SKM-1 (cell line): Measurements from ENCODE around the gene NOD1.
"Not testable (repeated sequence)": the region's sequence is repeated elsewhere in the genome, so short reads cannot be mapped to it uniquely, and the experiment has no call there.

Source experiments
- DNase-seq: peaks from one replicate; lab custom pipeline; 2025; ENCODE audit not compliant: unreplicated experiment; lab: John Stamatoyannopoulos, UW

The NOD1 gene

DNA sequence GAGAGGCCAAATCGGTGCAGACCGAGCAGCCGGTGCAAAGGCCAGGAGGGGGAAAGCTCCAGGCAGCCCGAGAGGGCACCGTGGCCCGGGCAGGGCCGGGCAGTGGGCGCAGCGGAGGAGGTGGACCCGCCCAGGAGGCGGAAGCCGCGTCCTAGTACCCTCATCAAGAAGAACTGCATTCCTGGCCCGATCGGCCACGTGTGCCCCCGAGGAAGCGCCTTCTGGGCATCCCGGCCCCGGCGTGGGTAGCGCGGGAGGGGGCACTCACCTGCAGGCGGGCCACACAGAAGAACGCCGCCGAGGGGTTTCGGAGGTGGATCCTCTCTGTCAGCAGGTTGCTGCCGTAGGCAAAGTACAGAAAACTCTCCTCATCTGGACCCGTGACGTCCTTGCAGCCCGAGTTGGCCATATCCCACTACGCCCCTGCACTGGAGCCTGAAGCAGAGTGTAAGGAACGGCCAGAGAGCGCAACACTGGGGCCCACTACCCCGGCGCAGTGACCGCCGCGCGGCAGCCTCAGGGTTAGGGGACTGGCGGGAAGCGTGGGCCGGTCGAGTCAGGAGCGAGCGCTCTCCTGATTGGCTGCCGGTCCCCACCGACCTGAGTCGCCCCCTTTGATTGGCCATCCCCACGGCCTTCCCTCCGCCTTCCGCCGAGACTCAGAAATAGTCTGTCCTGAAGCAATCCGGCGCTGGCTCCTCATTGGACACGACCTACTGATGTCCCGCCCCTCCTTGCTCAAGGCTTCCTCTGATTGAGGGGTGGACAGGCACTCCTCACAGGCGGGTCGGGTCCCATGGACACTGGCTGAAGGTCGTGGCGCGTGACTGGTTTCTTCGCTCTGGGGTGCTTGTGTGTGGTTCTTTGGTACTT, 26.0 kb upstream of the NOD1 start, which contains the start of gene GGCT:
Gene GGCT, minus strand, starts transcription at position 529 of the 873 bp plus-strand sequence. Its CDS starts 120 bp downstream, at position 409.
- peak; percentile 96 for DNase-seq

- DNase-seq, result no peak
These were observed 25.0 kb upstream of the NOD1 start for GRCh38 chr7:30503274-30504212.

DNA sequence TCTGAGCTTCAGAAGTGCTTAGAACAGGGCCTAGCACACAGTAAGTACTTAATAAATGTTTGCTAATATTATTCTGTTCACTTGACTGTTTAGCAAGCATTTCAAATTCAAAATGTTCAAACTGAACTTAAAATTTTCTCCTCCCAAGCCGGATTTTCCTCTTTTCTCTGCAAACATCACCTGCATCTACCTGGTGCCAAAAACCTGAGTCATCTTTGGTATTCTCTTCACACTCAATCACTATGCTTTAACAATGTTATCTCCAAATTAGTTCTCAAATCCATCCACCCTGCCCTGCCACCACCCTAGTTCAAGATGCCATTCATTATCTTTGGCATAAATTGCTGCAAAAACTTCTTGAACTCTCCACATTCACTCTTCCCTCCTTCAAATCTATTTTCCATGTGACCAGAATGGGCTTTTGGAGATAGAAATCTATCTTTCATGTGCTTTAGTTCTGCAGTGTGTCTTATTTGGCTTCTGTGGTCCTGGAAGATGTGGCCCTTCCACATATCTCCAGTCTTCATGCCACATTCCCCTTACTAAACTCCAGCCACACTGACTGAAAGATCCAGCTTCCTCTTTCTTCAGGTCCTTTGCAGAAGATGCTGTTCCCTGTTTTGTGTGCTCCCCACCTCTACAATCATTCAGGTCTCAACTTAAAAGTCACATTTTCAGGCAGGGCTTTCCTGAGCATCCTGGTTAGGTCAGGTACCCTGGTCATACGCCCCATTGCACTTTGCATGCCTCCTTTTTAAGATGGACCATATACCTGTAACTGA, 24.1 kb upstream of the NOD1 start:
- peak; percentile 37 for DNase-seq

DNA sequence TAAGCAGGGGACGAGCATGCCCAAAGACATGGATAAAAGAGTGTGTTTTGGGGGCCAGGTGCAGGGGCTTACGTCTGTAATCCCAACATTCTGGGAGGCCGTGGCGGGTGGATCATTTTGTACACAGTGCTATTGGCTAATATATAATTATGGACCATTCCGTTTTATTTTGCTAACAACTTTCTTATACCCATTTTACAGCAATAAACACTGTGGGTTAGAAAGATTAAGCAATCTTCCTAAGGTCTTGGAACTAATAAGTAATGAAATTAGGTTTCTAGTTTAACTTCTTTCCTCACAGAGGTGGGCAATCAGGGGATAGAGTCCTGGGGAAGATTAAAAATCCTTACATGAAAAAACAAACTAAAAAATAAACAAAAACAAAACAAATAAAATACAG, 22.7 kb upstream of the NOD1 start:
- no peak for DNase-seq

DNA sequence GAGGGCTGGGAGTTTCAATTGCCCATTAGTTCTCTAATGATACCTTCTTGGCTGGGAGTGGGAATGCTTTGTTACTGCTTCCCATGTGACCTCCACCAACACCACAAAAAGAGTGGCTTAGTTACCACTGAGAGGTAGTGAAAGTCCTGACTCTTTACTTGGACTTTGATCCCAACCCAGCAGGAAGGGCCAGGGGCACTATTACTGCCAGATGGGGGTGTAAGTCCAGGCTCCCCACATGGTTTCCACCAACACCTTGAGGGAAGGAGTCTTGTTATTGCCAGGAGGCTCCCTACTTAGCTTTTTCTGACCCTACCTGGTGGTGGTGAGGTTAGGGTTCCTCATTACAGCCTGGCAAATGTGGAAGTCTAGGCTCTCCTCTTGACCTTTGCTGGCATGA, 14.6 kb upstream of the NOD1 start:
- no peak for DNase-seq

DNA sequence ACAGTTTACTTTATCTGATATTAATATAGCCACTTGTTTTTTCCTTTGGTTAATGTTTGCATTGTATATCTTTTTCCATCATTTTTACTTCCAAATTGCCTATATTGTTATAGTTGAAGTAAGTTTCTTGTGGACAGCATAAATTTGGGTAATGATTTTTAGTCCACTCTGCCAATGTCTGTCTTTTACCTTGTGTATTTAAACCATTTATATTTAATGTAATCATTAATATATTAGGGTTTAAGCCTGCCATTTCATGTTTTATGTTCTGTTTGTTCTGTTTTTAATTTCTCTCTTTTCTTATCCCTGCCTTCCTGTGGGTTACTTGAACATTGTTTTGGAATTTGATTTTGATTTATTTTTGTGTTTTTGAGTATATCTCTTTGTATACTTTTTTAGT, 12.8 kb upstream of the NOD1 start:
- DNase-seq, result no peak

GRCh38 chr7:30487371-30487770, 8.8 kb upstream of the NOD1 start:
- no peak for DNase-seq

- DNase-seq, result no peak
These were observed 7.1 kb upstream of the NOD1 start for GRCh38 chr7:30485667-30486066.

DNA sequence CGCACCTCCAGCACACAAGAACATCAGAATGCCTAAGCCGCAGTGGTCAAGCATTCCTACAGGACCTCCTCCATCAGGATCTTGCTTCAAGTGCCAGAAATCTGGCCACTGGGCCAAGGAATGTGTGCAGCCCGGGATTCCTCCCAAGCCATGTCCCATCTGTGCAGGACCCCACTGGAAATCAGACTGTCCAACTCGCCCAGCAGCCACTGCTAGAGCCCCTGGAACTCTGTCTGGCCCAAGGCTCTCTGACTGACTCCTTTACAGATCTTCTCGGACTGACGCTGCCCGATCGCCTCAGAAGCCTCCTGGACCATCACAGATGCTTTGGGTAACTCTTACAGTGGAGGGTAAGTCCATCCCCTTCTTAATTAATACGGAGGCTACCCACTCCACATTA, 2.8 kb upstream of the NOD1 start:
- DNase-seq, result not testable (repeated sequence)

DNA sequence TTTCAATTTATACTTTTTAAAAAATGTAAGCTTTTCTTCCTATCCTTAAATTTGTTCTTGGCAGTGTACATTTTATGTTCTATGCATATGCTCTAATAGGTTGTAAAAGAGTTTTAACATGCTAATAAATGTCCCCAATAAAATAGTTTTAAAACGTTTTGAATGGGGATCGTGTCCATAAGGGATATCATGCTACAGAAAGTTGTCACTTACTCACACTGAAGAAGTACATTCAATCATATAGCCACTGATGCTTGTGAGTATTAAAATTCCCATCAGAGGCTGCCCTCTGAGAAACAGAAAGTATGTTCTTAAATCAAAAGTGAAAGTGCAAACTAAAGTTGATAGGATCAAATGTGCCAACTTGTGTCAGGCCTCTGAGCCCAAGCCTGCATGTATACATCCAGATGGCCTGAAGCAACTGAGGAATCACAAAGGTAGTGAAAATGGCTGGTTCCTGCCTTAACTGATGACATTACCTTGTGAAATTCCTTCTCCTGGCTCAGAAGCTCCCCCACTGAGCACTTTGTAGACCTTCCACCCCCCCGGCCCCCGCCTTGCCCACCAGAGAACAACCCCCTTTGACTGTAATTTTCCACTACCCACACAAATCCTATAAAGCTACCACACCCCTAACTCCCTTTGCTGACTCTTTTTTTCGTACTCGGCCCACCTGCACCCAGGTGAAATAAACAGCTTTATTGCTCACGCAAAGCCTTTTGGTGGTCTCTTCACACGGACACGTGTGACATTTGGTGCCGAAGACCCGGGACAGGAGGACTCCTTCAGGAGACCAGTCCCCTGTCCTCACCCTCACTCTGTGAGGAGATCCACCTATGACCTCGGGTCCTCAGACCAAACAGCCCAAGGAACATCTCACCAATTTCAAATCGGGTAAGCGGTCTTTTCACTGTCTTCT, 877 bp upstream of the NOD1 start:
- no peak for DNase-seq

GRCh38 chr7:30476459-30477145, 2.0 kb downstream of the NOD1 start:
- DNase-seq, result no peak

DNA sequence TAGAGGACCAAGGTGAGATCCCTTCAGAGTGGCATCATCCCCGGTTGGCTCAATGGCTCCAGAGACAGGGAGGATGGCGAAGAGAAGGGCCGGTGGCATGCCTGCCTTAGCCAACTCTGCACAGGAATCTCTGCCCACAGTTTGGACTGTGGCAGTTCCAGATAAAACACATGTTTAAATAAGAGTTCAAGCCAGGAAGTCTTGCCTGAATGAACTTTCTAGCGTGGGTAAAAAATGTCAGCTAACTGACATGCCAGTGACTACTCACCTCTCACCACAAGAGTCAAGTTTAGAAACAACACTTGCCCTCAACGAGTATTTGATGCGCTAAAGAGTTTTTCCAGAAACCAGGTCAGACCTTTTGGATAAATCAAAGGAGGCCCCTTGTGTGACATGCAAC, 3.0 kb downstream of the NOD1 start:
- no peak for DNase-seq

GRCh38 chr7:30474893-30475292, 3.7 kb downstream of the NOD1 start:
- no peak for DNase-seq

DNA sequence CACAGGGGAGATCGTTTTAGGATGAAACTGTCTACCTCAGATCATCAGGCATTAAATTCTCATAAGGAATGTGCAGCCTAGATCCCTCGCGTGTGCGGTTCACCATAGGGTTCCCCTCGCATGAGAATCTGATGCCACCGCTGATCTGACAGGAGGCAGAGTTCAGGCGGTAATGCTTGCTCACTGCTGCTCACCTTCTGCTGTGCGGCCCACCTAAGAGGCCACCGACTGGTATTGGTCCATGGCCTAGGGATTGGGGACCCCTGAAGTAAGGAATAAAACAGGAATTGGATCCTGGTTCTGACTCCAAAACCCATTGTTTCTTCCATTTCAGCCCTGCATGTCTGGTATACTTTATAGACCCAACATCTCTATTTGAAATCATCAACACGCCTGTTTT, 4.1 kb downstream of the NOD1 start:
- no peak for DNase-seq

- DNase-seq, result no peak
These were observed 4.7 kb downstream of the NOD1 start for GRCh38 chr7:30473903-30474302.

DNA sequence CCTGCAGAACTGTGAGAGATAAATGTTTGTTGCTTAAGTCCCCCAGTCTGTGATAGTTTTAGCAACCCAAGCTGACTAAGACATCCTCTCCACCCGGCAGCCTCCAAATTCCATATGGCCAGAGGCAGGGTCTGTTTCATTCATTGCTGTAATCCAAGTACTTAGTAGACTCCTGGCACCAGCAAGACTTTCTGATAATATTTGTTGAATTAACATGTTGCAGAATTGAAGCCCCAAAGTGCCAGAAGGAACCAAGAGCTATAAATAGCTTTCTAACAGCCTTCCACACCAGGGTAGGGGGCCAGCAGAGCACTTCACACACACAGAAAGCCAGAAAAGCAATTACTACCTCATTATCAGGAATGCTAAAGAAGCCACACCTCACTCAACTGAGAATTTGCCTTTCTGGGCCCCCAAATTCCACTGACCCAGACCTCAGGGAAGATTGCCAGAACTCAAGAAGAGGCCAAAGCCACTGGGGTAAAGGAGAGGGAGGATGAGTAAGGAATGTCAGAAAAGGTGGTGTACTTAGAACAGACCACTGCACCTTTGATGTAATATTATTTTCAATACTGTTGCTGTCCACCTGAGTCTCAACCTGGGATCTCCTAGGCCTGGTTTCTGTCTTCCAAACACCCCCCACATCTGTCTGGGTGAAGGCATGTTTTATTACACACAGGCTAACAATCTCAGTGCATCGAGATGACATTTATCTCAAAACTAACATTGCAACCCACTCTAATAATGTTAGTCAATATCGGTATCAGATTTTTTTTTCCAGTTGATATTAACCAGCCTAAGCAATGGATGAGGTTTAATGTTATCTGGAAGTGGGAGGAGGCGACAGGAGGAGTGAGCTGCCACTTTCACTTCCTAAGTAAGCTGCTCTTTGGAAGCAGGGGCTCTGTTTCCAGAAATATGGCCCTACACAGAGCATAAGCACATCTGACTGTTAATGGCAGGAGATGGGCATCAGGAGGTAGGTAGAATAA, 5.5 kb downstream of the NOD1 start:
- no peak for DNase-seq

- no peak for DNase-seq
These were observed 6.4 kb downstream of the NOD1 start for GRCh38 chr7:30472081-30472783.

DNA sequence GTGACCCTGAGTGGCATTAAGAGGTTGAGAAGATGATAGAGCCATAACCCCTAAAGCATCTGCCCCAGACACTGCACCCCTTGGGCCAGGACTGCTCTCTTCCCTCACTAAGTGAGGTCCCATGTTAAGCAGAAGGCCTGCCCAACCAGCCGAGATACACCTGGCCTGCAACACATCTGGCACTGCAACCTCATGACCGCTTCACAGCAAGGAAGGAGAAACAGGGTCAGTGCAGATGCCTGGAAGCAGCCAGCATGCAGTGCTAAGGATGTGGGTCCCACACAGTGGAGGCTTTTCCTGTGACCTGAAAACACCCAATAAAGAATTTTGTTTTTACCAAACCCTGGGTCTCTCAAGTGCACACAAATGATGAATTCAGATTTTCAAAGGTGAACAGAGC, 7.4 kb downstream of the NOD1 start:
- no peak for DNase-seq
